ENCODE results near the gene DYNLL2.

GRCh38 chr17:58082870-58083490 lies at the start of gene DYNLL2:
- TF ChIP-seq CTCF (conservative IDR thresholded peaks at IDR 0.05 in 1 of 2, IDR thresholded peaks at IDR 0.05 in 1 of 2; ENCODE audit: extremely low read depth in 1 of 2, insufficient read depth in 1 of 2, low read depth in 1 of 2, low read length in 2 of 2) (no peak), EZH2 (IDR thresholded peaks at IDR 0.05; ENCODE audit: borderline replicate concordance, low read length) (no peak)

Data from mammary epithelial cell (primary cell).